ENCODE results near the gene CAPN15.

CAPN15 gene

GRCh38 chr16:563072-563644 is 35.6 kb downstream of the CAPN15 start:
- no peak for DNase-seq

DNA sequence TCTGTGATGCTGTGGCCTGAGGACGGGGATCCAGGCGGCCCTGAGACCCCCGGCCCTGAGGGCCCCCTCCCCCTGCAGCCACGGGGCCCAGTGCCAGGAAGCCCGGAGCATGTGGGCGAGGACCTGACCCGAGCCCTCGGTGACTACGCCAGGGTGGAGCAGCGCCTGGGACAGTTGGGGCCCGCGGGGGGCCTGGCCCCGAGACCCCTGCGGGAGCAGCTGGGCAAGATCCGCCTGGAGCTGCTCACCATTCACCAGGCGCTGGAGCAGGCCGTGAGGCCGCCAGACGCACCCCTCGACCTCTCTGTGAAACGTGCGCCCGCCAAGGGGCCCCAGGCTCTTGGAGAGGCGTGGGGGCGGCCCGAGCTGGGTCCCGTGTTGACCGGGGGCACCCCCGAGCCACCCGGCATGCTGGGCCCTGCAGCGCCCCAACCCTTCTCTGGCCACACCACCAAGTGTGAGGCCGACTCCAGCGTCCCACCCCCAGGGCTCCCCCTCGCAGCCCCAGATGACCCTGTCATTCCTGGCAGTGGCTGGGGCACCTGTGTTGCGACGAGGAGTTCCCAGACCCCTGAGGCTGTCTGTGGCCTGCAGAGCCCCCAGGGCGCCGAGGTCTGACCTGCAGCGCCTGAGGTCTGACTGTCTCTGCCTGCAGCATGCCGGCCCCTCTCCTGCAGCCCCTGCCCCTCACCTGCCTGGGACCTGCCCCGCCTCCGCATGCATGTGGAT is 37.3 kb downstream of the CAPN15 start:
- DNase-seq: no peak

DNA sequence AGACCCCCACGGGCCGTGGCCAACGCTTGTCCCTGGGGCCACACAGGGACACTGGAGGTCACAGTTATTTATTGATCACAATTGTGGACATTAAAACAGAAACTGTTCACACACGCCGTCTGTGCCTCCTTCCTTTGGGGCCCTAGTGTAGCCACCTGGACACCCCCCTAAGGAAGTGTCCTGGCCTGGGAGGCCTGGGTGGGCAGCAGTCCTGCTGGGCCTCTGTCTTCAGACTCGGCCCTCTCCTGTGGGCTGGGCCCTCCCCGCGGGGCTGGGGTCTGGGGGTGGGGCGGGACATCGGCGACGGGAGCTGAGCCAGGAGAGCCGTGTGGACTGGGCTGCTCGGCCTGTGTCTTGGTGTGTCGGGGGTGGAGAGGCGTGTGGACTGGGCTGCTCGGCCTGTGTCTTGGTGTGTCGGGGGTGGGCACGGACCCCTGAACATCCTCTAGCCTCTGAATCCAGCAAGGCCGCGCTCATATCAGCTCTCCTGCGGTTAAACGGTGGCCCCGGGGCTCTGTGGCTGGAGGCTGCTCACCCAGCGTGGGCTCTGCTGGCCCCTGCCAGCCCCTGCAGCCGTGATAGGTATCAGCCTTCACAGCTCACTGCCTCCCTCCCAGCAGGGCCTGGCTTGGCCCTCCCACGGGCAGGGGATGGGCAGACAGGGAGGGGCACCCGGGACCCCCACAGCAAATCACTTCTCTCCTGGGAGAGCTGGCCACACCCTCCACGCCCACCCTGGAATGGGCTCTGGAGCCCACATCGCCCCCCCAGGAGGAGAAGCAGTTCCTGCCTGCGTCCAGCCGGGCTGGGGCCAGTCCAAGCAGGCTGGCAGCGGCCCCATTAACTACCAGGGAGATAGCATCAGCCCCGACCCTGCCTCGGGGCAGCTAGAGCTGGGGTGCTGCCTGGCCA is 38.2 kb downstream of the CAPN15 start:
- DNase-seq: no peak

- DNase-seq: peak; percentile 41
Observed at GRCh38 chr16:566475-567372, 39.2 kb downstream of the CAPN15 start, which contains the start of gene NHLRC4. TSS of gene NHLRC4 (plus strand) at chr16:567005. CDS start at chr16:568048, 1,043 bp downstream.

DNA sequence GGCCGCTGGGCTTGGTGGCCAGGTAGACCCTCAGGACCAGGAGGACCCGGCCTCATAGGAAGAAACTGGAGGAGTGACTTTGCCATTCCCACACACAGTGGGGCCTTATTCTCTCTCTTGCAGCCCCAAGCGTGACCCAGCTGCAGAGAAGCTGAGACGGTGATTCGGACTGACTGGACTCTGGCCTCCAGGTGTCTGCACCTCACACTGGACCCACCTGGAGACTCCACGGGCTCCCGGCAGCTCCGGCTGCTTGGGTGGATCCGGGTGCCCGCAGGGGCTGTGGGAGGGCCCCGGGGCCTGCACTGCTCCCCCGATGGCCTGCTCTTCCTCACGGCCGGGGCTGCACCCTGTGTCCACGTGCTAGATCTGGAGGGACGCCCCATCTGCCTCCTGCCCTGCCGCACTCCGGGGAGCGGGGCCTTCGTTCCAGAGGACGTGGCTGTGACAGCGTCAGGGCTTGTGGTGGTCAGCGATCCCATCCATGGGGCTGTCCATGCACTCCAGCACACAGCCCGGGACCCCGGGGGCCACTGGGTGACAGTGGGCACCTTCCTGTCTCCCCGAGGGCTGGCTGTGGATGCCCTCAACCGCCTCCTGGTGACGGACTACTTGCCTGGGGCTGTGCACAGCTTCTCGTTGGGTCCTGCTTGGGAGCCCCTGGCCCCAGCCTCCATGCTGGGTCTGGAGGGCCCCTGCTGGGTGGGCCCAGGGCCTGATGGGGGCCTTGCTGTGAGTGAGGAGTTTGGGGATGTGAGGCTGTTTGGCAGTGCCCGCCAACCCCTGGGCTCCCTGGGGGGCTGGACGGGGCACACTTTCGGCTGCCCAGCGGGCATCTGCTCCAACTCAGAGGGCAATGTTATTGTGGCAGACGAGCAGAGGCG is 40.1 kb downstream of the CAPN15 start:
- no peak for DNase-seq

DNA sequence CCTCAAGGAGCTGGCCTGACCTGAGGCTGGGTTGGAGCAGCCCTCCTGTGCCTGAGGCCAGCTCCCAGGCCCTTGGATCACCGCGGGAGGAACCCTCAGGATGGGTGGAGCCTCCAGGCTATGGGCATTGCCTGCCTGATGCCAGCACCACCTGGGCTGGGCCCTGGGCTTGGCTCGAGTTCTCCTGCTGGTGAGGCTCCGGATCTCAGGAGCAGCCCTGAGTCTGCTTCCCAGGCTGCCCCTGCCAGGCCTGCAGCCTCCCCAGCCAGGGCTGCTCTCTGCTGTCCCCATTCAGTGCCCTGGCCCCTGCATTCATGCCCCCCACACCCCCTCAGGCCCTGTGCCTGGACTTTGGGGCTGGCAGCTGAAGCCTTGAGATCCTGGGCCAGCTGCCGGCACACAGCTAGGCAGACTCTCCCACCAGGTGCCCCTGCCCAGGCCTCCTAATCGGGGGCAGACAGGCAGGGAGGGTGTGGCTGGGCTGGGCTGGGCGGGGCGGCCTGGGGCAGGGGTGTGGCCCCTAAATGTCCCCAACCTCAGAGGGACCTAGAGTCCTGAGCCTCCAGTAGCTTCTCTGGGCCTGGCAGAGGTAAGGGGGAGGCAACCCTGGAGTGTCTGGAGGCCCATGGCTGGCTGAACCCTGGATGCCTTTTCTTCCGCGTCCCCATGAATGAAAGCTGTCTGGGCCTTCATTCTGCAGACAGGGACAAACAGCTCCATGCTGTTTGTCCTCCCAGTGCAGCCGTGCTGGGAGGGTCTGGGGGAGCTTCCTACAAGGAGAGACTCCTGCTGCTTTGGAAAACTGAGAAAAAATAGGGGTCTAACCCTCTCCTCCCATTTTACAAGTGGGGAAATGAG is 41.1 kb downstream of the CAPN15 start:
- no peak for DNase-seq

DNA sequence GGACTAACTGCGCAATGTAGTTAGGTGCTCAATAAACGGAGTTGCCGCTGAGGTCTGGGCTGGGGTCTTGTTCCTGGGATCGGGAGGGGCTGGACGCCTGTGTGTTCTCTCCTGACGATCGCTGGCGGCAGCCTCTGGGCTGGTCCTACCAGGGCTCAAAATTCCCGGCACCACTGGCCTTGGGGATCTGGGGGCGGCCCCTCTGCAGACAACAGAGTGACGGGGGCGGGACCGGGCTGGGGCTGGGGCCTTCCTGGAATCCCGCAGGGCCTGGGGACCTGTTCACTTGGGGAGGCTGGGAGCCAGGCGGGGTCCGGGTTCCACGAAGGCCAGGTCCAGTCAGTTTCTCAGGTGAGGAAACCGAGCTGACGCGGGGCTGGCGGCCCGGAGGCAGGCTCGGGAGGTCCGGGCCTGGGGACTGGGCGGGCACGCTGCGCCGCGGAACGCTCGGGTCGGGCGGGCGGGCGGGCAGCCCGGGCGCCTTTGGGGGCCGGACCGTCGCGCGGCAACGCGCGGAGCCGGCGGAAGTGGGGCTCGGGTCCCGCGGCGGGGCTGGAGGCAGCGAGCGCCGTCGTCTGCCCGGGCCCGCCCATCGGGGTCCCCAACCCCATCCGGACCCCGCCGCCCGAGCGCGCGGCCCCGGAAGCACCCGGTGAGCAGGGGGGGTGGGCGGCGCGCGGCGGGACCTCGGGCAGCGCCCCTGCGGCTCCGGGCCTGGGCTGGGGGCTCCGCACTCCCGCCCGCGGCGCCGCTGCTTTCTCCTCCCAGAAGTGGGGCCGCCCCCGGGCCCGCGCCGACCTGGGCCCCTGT is 42.1 kb downstream of the CAPN15 start, which contains the start of gene PIGQ:
PIGQ (plus strand) TSS at position 524 of the 810 bp plus-strand sequence. CDS start 4,107 bp downstream, outside the sequence.
- DNase-seq: no peak

GRCh38 chr16:572865-573650 is 45.5 kb downstream of the CAPN15 start:
- no peak for DNase-seq

DNA sequence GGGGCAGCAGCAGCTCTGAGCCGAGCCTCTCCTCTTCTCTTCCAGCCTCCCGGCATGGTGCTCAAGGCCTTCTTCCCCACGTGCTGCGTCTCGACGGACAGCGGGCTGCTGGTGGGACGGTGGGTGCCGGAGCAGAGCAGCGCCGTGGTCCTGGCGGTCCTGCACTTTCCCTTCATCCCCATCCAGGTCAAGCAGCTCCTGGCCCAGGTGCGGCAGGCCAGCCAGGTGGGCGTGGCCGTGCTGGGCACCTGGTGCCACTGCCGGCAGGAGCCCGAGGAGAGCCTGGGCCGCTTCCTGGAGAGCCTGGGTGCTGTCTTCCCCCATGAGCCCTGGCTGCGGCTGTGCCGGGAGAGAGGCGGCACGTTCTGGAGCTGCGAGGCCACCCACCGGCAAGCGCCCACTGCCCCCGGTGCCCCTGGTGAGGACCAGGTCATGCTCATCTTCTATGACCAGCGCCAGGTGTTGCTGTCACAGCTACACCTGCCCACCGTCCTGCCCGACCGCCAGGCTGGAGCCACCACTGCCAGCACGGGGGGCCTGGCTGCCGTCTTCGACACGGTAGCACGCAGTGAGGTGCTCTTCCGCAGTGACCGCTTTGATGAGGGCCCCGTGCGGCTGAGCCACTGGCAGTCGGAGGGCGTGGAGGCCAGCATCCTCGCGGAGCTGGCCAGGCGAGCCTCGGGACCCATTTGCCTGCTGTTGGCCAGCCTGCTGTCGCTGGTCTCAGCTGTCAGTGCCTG is 46.7 kb downstream of the CAPN15 start:
- DNase-seq: no peak

GRCh38 chr16:575354-576196 is 48.1 kb downstream of the CAPN15 start:
- no peak for DNase-seq

DNA sequence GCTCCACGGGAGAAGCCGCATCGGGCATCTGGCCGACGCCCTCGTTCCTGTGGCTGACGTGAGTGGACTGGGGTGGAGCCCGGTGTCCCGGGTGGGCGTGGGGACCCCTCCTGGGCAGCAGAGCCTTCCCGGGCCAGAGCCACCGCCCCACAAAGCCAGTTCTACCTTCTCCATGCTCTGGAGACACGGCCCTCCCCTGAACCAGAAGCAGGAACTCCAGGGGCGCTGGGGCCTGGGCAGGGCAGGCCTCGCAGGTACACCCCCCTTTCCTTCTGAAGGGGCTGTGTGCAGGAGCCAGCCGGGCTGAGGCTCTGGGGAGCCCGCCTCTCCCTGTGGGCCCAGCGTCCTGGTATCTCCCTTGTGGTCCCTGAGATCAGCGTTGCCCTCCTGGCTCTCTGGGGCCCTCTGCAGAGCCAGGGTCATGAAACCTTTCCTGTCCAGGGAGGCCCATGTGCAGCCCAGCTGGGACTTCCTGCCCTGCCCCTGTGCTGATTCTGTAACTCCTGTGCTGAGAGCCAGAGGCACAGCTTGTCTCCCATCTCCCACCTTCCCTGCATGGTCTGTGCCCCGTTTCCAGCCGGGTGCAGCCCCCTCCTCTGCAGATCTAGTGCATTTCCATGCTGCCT is 48.8 kb downstream of the CAPN15 start:
- DNase-seq: no peak

DNA sequence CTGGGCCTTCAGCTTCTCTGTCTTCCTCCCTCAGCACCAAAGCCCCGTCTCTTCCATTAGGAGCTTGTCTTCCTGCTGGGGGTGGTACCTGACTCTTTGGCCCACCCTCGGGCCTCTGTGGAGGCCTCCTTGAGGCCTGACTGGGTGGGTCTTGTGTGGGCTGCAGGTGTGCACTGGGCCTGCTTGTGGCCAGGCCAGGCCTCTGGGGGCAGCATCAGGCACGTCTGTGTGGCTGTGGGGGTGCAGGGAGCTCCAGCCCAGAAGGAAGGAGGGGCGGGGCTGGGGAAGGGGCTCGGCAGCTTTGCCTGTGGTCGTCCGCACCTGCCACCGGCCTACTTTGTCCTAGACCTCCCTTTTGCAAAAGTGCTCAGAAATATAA is 49.3 kb downstream of the CAPN15 start:
- no peak for DNase-seq

DNA sequence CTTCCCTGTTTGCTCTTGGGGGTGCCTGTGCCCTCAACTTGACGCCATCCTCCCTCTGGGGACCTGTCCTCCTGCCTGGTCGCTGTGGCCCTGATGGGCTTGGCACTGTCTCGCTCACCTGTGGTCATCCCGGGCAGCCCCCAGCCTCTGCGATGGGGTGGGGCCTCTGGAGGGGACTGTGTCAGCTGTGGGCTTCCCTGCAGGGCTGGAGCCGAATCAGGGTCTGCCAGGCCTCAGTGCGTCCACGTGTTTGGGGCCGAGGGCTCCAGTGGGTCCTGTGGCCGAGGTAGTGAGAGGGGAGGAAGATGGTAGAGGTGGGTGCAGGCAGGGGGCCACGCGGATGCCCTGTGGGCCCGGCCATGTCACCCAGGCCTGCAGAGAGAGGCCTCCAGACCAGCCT is 50.3 kb downstream of the CAPN15 start:
- no peak for DNase-seq

DNA sequence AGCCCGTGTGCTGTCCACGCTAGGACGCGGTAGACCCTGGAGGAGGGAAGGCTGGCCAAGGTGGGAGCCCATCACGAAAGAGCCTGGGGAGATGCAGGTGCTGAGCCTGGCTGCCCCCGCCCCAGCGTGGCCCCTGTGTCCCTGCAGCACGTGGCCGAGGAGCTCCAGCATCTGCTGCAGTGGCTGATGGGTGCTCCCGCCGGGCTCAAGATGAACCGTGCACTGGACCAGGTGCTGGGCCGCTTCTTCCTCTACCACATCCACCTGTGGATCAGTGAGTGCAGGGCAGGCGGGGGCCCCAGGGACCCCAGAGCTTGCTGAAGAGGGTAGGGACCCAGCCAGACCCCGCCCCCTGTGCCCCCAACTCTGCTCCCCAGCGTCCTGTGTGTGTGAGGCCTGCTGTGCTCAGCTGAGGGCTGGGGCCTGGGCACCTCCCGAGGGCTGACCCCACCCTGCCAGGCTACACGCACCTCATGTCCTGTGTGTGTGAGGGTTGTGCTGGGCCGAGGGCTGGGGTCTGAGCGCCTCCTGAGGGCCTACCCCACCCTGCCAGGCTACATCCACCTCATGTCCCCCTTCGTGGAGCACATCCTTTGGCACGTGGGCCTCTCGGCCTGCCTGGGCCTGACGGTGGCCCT is 50.8 kb downstream of the CAPN15 start:
- DNase-seq: no peak

- no peak for DNase-seq
Observed at GRCh38 chr16:578870-579405, 51.4 kb downstream of the CAPN15 start.

Data from DMS153 (cell line).